ENCODE data around the gene ACTBL2.

- TF ChIP-seq CTCF (conservative IDR thresholded peaks at IDR 0.05; ENCODE audit: low read depth, low read length) (no peak), EZH2phosphoT487 (IDR thresholded peaks at IDR 0.05; ENCODE audit: borderline replicate concordance, low read length) (no peak)
Measured at GRCh38 chr5:57439601-57440000, 43.0 kb downstream of the ACTBL2 start.

Measured in PC-3 (cell line).